GM21528 (cell line): Measurements from ENCODE around the gene MMP12.
"Not testable (repeated sequence)": the region's sequence is repeated elsewhere in the genome, so short reads cannot be mapped to it uniquely, and the experiment has no call there.

Source experiments
- ATAC-seq: cut with Tn5 transposase; IDR thresholded peaks from one replicate; pipeline ENCODE4 v1.9.1; 2021; ENCODE audit warnings: mild to moderate bottlenecking, moderate library complexity; ENCODE audit not compliant: unreplicated experiment, low FRiP score

Gene MMP12

DNA sequence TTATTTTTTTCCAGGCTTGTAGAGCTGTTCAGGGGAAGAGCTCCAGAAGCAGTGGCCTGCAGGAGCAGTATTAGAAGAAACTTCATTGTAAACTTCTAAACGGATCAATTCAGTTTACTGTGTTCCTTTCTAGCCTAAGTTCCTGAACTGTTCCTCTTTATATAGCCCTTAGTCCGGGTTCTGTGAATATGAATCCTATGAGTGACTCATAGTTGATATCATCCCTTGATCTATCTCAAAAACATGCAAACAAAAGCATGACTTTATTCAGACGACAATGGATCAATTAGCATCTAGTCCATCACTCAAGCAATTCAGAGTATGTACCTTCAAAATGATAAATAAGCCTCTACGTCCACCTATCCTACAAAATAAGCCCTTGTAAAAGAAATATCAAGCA lies at the start of gene MMP12:
Gene MMP12, minus strand, starts transcription at position 131 of the 400 bp plus-strand sequence. Its CDS starts 45 bp downstream, at position 86.
- ATAC-seq: no peak

DNA sequence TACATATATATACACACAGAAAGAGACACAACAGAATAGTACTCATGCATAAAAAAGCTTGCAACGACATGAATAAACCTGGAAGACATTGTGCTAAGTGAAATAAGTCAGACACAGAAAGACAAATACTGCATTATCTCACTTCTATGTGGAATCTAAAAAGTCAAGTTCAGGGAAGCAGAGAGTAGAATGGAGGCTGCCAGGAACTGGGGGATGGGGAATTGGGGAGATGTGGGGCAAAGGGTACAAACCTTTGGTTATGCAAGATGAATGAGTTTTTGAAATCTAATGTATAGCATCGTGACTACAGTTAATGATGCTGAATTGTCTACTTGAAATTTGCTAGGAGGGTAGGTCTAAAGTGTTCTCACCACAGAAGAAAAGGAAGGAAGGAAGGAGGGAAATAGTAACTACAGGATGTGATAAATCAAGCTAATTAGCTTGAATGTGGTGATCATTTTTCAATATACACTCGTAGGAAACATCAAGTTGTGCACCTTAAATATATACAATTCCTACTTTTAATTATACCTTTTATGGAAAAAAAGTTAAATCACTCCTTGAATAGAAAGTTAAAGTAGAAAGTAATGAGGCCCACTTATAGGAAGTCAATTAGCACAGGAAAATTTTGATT lies 46.9 kb upstream of the MMP12 start:
- ATAC-seq: no peak

DNA sequence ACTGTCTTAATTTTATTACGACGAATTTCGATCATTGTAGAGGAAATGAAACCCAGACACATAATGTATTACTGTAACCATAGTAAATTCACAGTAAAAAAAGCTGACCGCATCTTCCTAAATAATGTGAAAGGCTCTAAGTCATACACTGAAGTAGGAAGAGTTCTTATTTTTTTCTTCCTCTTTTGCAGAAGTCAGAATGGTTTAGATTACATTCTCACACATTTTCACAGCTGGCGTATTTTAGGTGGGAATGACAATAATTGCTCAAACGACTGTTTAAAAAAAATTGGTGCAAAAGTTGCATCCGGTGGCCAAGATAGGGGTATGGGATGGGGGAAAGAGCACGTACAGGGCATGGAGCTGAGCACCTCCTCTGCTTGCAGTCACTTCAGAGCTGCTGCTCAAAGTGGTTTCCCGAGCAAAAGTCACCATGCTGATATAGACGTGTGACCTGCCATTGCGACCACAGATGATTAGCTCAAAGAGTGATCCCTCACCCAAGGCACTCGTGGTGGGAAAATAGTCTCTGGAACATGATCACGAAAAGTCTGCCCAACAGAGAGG lies 45.4 kb upstream of the MMP12 start:
- ATAC-seq: peak; percentile 83

DNA sequence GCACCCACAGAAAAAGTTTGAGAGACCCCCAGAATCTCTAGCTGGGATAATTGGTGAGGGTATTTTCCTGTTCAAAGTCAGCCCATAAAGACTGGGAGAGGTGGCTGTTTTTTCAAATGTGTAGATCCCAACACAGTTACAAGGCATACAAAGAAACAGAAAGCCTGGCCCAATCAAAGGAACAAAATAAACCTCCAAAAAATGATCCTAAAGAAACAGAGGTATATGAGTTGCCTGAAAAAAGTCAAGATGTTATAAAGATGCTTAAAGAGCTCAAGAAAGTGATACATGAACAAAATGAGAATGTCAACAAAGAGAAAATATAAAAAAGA lies 40.2 kb upstream of the MMP12 start:
- ATAC-seq: no peak

DNA sequence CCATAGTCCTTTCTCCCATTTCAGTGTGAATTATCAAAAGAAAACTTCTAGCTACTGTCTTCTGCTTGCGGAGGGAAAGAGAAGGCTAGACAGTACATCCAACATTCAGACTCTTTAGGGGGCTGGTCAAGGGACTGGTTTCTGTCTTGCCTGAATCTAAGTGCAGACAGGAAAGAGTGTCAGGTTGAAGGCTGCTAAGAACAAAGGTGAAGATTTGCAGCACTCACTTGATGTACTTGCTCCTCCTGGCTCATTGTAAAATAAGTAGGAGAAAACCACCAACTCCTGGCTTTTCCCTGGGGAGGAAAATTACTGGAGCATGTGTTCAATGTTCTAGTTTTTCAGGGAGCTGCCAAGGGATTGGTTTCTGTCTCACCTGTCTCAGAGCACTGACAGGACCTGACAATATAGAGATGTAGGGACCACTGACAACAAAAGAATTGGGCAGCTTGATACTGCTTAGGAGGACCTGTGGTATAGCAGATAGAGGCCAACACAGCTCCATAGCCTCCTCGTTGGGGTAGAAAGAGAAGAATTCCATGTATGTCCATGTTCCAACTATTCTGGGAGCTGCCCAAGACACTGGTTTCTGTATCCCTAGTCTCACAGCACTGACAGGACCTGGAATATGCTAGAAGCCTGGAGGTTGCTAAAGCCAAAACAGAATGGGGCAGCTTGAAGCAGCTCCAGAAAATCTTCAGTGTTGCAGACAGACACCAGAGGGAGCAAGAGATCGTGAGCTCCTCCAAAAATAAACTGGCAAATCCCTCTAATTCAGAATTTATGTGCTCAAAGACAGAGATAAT lies 39.7 kb upstream of the MMP12 start:
- no peak for ATAC-seq

GRCh38 chr11:102912482-102912830 lies 37.7 kb upstream of the MMP12 start:
- ATAC-seq: no peak

- no peak for ATAC-seq
These were observed 37.1 kb upstream of the MMP12 start for GRCh38 chr11:102911758-102912481.

DNA sequence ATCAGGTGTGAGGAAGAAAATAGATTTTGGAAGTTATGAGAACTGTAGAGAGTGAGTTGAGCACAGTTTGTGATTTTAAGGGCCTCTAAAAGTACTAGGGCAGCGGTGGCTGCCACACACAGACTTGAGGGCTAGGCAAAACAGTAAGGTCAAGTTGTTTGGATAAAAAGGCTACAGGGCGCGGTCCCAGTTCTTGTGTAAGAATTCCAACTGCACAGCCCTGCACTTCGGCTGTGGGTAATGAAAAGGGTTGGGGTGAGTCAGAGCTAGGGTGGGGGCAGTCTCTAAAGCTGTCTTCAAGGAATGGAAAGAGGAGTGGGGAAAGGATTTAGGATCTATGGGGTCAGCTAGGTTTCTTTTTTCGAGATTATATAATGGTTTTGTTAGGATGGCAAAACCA lies 31.1 kb upstream of the MMP12 start:
- not testable (repeated sequence) for ATAC-seq

GRCh38 chr11:102903895-102904294 lies 29.1 kb upstream of the MMP12 start:
- not testable (repeated sequence) for ATAC-seq

DNA sequence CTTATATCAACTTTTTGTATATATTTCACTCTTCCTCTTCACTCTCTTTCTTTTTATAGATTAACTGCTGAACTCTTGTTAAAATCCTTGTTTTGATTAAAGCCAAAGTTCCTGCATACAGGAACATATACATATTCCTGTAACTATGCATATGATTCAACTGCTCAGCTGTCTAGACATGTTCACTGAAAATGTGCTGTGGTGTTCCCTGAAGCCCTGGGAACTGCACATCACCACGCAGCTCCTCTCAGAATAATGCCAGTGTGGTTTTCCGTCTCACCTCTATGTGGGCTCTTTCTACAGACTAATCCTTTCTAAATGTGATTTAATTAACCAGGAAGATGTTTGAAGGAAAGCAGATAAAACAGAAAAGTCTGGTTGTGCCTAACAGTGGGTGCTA lies 25.6 kb upstream of the MMP12 start:
- ATAC-seq: no peak

GRCh38 chr11:102891736-102892135 lies 17.0 kb upstream of the MMP12 start:
- no peak for ATAC-seq

DNA sequence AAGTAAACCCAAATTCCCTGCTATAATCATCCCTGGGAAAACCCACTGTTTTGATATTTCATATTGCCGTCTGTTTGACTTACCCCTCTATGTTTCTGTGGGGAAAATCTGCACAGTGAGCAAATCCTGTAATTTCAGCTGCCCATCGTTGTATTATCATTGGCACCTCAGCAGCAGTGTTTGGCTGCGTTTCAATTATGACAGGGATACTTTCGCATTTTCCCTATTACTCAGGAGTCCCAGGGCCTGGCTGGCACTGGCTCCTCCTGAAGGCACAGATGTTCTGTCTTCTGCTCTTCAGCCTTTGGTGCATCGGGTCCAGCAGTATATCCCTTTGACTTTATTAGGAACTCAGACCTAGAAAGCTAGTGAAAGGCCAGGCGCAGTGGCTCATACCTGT lies 12.2 kb upstream of the MMP12 start:
- ATAC-seq: no peak

GRCh38 chr11:102883141-102883540 lies 8.4 kb upstream of the MMP12 start:
- no peak for ATAC-seq

DNA sequence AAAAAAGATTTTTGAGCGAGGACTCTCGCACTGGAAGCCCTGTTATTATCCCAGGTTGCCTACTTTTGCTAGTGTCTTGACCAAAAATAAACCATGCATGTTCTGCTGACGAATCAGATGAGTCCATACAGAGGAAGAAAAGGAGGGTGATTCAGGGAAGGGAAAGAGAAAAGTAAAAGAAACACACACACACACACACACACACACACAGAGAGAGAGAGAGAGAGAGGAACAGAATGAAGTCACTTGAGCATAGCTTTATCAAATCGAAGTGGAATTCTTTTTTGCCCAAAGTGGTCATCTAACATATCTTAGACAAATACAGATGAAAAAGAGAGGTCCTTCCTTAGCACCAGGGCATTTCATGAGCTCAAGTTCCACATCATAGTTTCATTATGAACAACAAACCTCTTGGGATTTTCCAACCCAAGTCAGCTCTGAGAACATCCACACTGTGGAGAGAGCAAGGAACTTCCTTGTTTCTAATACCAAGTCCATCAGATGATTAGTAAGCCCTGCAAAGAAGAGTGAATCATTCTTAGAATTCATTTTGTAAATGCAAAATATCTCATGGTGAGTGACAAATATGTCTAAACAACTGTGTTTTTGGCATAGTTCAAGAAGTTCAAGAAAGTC lies 7.7 kb upstream of the MMP12 start:
- ATAC-seq: no peak

GRCh38 chr11:102879801-102880200 lies 5.0 kb upstream of the MMP12 start:
- no peak for ATAC-seq

DNA sequence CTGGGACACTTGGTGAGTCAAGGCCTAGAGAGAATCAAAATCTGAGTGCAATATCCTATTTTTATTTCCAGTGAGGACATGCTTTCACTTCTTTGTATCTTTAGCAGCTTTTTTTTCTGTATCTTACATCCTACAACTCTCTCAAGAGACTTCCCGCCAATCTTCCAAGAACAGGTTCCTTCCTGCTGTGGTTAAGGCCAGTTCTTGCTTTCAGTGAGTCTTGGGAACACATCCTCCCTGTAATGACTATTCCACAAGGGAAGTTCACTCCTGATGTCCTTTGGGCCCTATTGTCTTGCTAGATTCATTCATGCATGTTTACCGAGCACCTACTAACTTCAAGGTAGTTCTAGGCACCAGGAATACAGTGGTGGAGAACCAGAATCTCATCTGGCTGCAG lies 3.8 kb upstream of the MMP12 start:
- ATAC-seq: no peak

DNA sequence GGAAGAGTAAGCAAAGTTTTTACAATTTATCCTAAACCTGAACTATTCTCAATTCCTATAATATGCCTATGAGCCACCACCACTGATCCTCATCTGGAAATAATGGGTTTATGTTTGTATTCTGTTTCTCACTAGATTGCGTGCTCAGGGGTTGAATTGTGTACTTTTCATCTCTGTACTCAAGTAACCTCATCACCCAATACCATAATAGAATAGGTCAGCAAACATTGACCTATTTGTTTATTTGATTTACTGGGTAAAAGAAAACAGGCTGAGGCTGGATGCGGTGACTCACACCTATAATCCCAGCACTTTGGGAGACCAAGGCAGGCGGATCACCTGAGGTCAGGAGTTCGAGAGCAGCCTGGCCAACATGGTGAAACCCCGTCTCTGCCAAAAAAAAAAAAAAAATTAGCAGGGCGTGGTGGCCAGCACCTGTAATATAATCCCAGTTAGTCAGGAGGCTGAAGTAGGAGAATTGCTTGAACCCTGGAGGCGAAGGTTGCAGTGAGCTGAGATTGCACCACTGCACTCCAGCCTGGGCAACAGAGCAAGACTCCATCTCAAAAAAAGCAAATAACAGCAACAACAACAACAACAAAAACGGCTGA lies 5.3 kb downstream of the MMP12 start:
- not testable (repeated sequence) for ATAC-seq

DNA sequence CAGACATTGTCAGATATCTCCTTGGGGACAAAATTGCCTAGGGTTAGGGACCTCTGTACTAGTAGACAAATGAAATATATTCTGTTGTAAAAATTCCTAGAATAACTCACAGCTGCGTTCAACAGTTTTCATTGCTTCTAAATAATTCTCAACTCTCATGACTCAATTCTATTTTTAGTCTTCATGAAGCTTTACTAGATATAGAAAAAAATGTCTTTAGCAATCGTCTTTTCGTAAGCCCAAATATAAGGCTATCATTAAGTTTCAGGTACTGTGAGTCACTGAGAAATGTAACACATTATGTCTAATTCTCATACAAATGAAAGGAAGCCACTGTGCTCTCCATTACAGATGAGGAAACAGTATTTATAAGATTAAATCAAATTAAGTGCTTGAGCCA lies 6.4 kb downstream of the MMP12 start:
- ATAC-seq: no peak

DNA sequence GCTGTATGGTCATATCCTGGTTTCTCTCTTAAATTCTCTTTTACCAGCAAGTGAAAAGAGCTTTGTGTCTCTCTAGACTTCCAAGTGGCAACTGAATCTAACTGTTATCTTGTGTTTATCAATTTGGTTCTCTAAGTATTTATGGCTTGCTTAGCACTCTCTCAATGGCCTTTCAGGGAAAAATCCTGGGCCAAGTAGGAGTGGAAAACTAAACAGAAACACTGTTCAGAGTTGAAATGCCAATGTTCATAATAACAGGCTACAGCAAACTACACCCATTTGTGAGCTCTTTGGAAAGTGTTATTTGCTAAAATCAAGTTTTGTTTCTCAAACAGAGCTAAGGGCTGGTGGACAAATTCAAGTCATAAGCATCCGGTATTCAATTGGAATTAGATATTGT lies 10.1 kb downstream of the MMP12 start:
- no peak for ATAC-seq

DNA sequence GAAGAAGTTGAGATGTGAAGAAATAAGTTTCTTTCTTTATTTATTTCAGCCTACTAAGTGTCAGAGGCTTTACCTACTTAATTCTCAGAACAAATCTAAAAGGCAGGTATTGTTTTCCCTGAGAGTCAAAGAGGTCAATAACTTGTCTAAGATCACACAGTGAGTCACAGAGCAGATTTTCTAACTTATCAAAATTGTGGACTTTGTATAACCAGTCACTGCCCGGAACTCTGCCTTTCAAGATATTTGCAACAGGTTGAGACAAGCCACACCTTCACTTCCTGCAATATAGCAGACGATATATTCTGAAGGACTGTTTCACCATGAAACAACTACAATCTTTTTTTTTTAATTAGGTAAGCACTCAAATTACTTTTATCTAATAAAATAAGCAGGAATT lies 20.8 kb downstream of the MMP12 start:
- ATAC-seq: no peak

DNA sequence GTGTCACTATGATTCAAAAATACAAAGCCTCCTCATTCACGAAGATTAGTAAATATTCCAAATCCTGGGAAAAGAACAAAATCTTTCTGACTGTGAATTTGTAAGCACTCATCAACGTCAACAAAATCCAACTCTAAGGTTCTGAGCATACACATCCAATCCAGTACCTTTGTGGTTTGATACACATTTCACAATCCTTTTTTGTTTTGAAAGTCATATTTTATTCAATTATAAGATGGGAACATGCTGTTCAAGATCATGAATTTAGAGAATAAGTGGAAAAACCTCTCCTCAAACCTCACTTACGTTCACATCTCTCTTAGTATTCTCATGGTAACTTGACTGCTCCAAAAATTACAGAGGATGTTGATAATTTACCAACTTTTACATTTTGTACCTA lies 21.7 kb downstream of the MMP12 start:
- no peak for ATAC-seq
